ENCODE data around the gene LRP4. TPM values are rescaled to one million over a fixed set of nuclear protein-coding genes. Genes with fewer than 3 reads are reported as not detected.

The LRP4 gene
- total and polyA plus RNA-seq, 2 of the 4 experiments (the other 2 are of a cell fraction), result 4.1 to 5.8 TPM

GRCh38 chr11:46896719-46897406 lies 21.5 kb downstream of the LRP4 start:
- Histone ChIP-seq H3K23ac (ENCODE audit: low read depth, low read length) (no peak overlapping the region), H4K20me1 (ENCODE audit: insufficient read depth, low read length) (no peaks in the 10 kb centered on the region), H2AK5ac (ENCODE audit: low read depth, low read length) (no peak overlapping the region), H4K5ac (ENCODE audit: low read depth, low read length) (no peak overlapping the region), H4K91ac (ENCODE audit: insufficient read depth, low read depth, low read length) (no peak overlapping the region), H3K9me1 (ENCODE audit: insufficient read depth, low read length) (peaks cover 3% of the 10 kb centered on the region; the same call in 1 of the 2 replicates), H2BK20ac (ENCODE audit: low read depth, low read length) (no peak overlapping the region), H3K4me2 (ENCODE audit: low read depth, low read length) (no peak overlapping the region), H2BK5ac (ENCODE audit: low read depth, low read length, poor library complexity, severe bottlenecking) (no peak overlapping the region), H4K8ac (ENCODE audit: low read depth in 2 of 2, low read length in 2 of 2) (no peak overlapping the region), H3K14ac (replicated peaks; ENCODE audit: low read depth, low read length) (no peak overlapping the region), H3K4me3 (ENCODE audit: insufficient read depth, low read depth, low read length) (no peak overlapping the region), H3K27me3 (ENCODE audit: control insufficient read depth, insufficient read depth, low read length) (no peaks in the 10 kb centered on the region), H3K4me1 (ENCODE audit: control insufficient read depth, insufficient read depth, low read length) (no peaks in the 10 kb centered on the region), H2AK9ac (replicated peaks; ENCODE audit: low read depth, low read length, poor library complexity) (no peak overlapping the region), H3K18ac (ENCODE audit: low read depth, low read length) (no peak overlapping the region), H3K36me3 (ENCODE audit: control insufficient read depth, insufficient read depth, low read length) (peaks cover 7% of the 10 kb centered on the region), H3K4ac (ENCODE audit: low read depth, low read length) (no peak overlapping the region), H3K9ac (ENCODE audit: low read depth, low read length) (no peak overlapping the region), H2AFZ (replicated peaks; ENCODE audit: low read length, poor library complexity) (no peak overlapping the region), H3K56ac (ENCODE audit: extremely low read depth, insufficient read depth, low read length) (no peak overlapping the region), H2BK120ac (ENCODE audit: low read depth, low read length) (no peak overlapping the region), H3K79me1 (ENCODE audit: low read depth in 1 of 2, low read length in 2 of 2) (no peaks in the 10 kb centered on the region), H3K9me3 (ENCODE audit: control insufficient read depth, insufficient read depth, low read length) (no peaks in the 10 kb centered on the region), H2BK15ac (ENCODE audit: low read depth, low read length) (no peak overlapping the region), H3K27ac (ENCODE audit: insufficient read depth, low read length) (no peak overlapping the region)
- TF ChIP-seq CTCF (conservative IDR thresholded peaks at IDR 0.05; ENCODE audit: low read depth, low read length) (peak; percentile 27), RFX5 (IDR thresholded peaks at IDR 0.05; ENCODE audit: low read depth, low read length) (no peak), USF2 (IDR thresholded peaks at IDR 0.05; ENCODE audit: low read depth, low read length) (no peak), POLR2A (IDR thresholded peaks at IDR 0.05; ENCODE audit: low read depth, low read length) (no peak)
- in situ Hi-C loops (cut with MboI; ENCODE audit: low sequenced_read_pairs), result loop anchor here (25.0 kb wide), 1 partner anchor 465 kb away; the partner anchor contains the start of gene MYBPC3
- POLR2A ChIA-PET (ENCODE audit: unreplicated experiment), result no interaction called here
- DNase-seq (peak; percentile 37), ATAC-seq (ENCODE audit: low read depth) (peak; percentile 75)
- no CpG with 5 or more reads among the region's 10 CpGs for WGBS, 2 experiments (ENCODE audit: extremely low coverage in 2 of 2, insufficient read length in 1 of 2)
- intact Hi-C loops (cut with micrococcal nuclease), result no loop called here
- dilution Hi-C loops (cut with HindIII; ENCODE audit: low sequenced_read_pairs, unreplicated experiment), result no loop called here
- CTCF ChIA-PET, result interaction anchor here (0.8 to 1.4 kb wide), 3 partner anchors 24 to 257 kb away, joined by 3 to 4 read pairs (median 3); no protein-coding TSS in a partner anchor
- BruUV-seq (replicated peaks), result no TSS peak
